Renal pelvis (tissue), 12 donors: ENCODE measurements around the gene DPP10. TPM values are rescaled to one million over a fixed set of nuclear protein-coding genes. Genes with fewer than 3 reads are reported as not detected.
A peak's percentile ranks its signal among the peaks of the same experiment; 100 is the strongest.
"Not testable (repeated sequence)": the region's sequence is repeated elsewhere in the genome, so short reads cannot be mapped to it uniquely, and the experiment has no call there.

ENCODE experiments used
- DNase-seq: peaks from one replicate; pipeline ENCODE4 v3.0.0-alpha.2; 2013
- long read RNA-seq, 16 experiments: transcript quantifications; one replicate each; lab custom pipeline, GENCODE V29; 2026
- polyA plus RNA-seq, 3 donors: library from polyadenylated mRNA; unstranded; fragments of 120-200 nt; gene quantifications; one replicate each; pipeline ENCODE4 v1.2.1, GENCODE V29; 2013; ENCODE audit not compliant: insufficient read length in 3 of 3

Gene DPP10
- polyA plus RNA-seq, result 10 to 100 TPM in 2 of 3 donors, 1 to 10 TPM in 1; 8.5 to 12.1 (median 10.2) TPM
- long read RNA-seq, donor 1, result 0 reads
- long read RNA-seq, donor 2, partial matches to known transcripts, result 0 of 2 reads
- long read RNA-seq, donor 2, other reads (novel, unspliced or antisense), result 0 of 2 reads
- long read RNA-seq, donor 3, partial matches to known transcripts, result 8 of 11 reads
- long read RNA-seq, donor 3, other reads (novel, unspliced or antisense), result 0 of 11 reads
- long read RNA-seq, donor 4, result 0 reads
- long read RNA-seq, donor 5, result 0 reads
- long read RNA-seq, donor 6, partial matches to known transcripts, result 0 of 5 reads
- long read RNA-seq, donor 6, other reads (novel, unspliced or antisense), result 5 of 5 reads
- long read RNA-seq, donor 7, result 0 reads
- long read RNA-seq, donor 8, partial matches to known transcripts, result 6 of 7 reads
- long read RNA-seq, donor 8, other reads (novel, unspliced or antisense), result 0 of 7 reads
- long read RNA-seq, donor 9, partial matches to known transcripts, result 0 of 2 reads
- long read RNA-seq, donor 9, other reads (novel, unspliced or antisense), result 0 of 2 reads
- long read RNA-seq, donor 10, result 0 reads
- long read RNA-seq, donor 11, result 0 reads
- long read RNA-seq, donor 12, partial matches to known transcripts, result 0 of 4 reads
- long read RNA-seq, donor 12, other reads (novel, unspliced or antisense), result 0 of 4 reads
- long read RNA-seq, donor 13, partial matches to known transcripts, result 0 of 1 reads
- long read RNA-seq, donor 13, other reads (novel, unspliced or antisense), result 0 of 1 reads
- long read RNA-seq, donor 14, result 0 reads
- long read RNA-seq, donor 15, partial matches to known transcripts, result 0 of 2 reads
- long read RNA-seq, donor 15, other reads (novel, unspliced or antisense), result 0 of 2 reads
- long read RNA-seq, donor 16, result 0 reads

GRCh38 chr2:114442510-114442909 is at the start of gene DPP10:
DPP10 (plus strand) TSS chr2:114442641.
- peak; percentile 69 for DNase-seq

GRCh38 chr2:114400890-114401289 is 41.6 kb upstream of the DPP10 start:
- DNase-seq, result no peak

GRCh38 chr2:114405247-114406116 is 37.0 kb upstream of the DPP10 start:
- no peak for DNase-seq

- DNase-seq, result no peak
These were observed 36.1 kb upstream of the DPP10 start for GRCh38 chr2:114406347-114406746.

- not testable (repeated sequence) for DNase-seq
These were observed 35.1 kb upstream of the DPP10 start for GRCh38 chr2:114407353-114407752.

GRCh38 chr2:114421781-114422180 is 20.7 kb upstream of the DPP10 start:
- DNase-seq, result no peak

GRCh38 chr2:114424699-114425098 is 17.7 kb upstream of the DPP10 start:
- no peak for DNase-seq

- no peak for DNase-seq
These were observed 15.7 kb upstream of the DPP10 start for GRCh38 chr2:114426756-114427155.

GRCh38 chr2:114436329-114436728 is 6.1 kb upstream of the DPP10 start:
- DNase-seq, result no peak

- DNase-seq, result no peak
These were observed 4.1 kb downstream of the DPP10 start for GRCh38 chr2:114446571-114446970.

- DNase-seq, result no peak
These were observed 8.2 kb downstream of the DPP10 start for GRCh38 chr2:114450639-114451038.

- no peak for DNase-seq
These were observed 14.1 kb downstream of the DPP10 start for GRCh38 chr2:114456566-114456965.

- DNase-seq, result no peak
These were observed 15.5 kb downstream of the DPP10 start for GRCh38 chr2:114457956-114458355.

- DNase-seq, result no peak
These were observed 18.7 kb downstream of the DPP10 start for GRCh38 chr2:114461116-114461515.

- DNase-seq, result no peak
These were observed 22.7 kb downstream of the DPP10 start for GRCh38 chr2:114464961-114465706.

- no peak for DNase-seq
These were observed 25.9 kb downstream of the DPP10 start for GRCh38 chr2:114468343-114468742.

GRCh38 chr2:114472246-114472645 is 29.8 kb downstream of the DPP10 start:
- no peak for DNase-seq

- DNase-seq, result no peak
These were observed 30.3 kb downstream of the DPP10 start for GRCh38 chr2:114472726-114473125.

GRCh38 chr2:114488841-114489530 is 46.5 kb downstream of the DPP10 start:
- no peak for DNase-seq

GRCh38 chr2:114495046-114495445 is 52.6 kb downstream of the DPP10 start:
- DNase-seq, result no peak
